GM19043 (cell line): ENCODE results near the gene GDPD3.
A peak's percentile ranks its signal among the peaks of the same experiment; 100 is the strongest.

Source experiments
- ATAC-seq: cut with Tn5 transposase; IDR thresholded peaks from one replicate; pipeline ENCODE4 v1.9.1; 2021; ENCODE audit warnings: low read depth; ENCODE audit not compliant: unreplicated experiment

GDPD3 gene

DNA sequence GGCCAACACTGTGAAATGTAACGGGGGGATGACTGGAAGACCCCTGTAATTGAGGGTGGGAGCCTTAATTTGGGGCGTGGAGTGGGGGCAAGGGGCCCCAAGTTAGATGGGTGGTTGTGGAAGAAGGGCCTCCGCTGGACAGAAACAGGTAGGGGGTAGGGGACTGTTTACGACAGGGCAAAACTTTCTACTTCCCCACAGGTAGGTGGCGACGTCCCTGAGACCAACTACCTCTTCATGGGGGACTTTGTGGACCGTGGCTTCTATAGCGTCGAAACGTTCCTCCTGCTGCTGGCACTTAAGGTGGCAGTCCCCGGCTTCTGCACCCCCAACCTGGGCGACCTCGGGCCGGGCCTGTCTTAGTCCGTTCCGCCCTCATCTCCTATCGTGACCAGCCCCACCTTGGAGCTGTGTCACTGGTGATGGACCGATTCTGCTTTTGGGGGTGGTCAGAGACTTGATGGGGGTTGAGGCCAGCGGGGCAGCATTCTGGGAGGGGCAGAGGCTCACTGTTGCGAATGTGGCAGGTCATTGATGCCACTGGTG lies 30.7 kb downstream of the GDPD3 start:
- no peak for ATAC-seq

DNA sequence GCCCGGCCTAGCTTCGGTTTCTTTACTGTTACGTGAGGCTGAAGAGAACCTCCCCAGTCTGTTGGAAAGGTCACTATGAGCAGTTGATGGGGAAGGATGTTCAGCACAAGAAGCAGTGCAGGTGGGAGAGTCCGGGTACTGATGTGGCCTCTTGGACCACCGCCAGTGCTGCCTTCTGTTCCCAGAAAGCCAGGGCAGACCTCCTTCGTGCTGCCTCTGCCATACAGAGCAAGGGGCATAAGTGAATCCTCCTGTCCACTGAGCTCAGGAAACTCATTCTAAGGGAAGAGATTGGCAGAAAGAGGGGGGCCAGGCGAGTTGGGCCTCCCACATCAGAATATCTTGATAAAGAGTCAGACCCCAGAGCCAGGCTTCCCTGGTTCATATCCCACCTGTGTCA lies 33.9 kb downstream of the GDPD3 start:
- ATAC-seq = no peak

DNA sequence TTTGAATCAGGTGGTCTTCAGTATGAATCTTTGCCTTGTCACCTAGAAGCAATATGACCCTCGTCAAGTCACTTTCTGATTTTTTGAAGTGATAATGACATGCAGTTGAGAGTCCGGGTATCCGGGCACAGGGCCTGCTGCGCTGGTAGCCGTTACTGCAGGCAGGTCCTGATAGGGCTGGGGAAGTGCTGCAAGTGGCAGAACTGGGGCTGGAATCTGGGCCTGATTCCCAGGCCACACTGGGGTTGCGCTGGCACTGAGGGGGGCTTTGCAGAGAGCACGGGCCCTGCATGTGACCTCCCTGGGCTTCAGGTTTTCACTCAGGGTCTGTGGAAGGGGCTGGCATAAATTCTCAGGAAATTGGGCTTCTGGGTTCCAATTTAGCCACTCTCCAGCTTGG lies 34.6 kb downstream of the GDPD3 start:
- no peak for ATAC-seq

DNA sequence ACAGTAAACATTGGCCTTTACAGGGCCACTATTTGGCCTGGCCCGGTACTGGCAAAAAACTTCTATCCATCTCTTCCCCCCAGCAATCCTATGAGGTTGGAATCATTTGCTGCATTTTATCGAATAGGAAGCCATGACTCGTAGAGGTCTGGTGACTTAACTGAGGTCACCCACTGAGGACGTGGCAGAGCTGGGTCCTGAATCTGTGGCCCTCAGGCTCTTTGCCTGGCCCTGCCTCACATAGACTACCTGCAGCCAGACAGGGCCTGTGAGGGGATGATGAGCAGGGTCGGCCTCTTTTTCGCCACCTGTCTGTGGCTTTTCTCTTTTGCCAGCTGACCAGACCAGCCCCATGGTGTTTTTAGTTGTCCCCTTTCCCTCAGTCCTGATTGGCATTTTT lies 35.7 kb downstream of the GDPD3 start:
- no peak for ATAC-seq

DNA sequence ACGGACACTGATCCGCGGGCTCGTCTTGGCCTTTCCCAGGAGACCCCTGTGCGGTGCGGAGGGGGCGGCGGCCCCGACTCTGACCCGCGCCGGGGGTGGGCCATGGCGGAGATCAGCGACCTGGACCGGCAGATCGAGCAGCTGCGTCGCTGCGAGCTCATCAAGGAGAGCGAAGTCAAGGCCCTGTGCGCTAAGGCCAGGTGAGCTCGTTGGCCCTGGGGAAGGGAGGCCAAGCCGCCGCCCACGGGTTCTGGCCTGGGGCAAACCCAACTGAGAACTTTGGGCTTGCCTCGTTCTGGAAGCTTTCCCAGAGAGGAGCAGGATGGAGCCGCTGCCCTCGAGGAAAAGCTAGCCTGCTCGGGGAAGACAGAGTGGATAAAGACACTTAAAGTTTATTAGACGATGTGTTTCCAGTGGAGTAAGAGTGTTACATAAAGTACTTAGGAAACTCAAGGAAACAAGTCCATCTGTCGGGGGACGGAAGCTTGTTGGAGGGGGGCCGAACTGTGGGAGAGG lies 37.0 kb downstream of the GDPD3 start:
- no peak for ATAC-seq

DNA sequence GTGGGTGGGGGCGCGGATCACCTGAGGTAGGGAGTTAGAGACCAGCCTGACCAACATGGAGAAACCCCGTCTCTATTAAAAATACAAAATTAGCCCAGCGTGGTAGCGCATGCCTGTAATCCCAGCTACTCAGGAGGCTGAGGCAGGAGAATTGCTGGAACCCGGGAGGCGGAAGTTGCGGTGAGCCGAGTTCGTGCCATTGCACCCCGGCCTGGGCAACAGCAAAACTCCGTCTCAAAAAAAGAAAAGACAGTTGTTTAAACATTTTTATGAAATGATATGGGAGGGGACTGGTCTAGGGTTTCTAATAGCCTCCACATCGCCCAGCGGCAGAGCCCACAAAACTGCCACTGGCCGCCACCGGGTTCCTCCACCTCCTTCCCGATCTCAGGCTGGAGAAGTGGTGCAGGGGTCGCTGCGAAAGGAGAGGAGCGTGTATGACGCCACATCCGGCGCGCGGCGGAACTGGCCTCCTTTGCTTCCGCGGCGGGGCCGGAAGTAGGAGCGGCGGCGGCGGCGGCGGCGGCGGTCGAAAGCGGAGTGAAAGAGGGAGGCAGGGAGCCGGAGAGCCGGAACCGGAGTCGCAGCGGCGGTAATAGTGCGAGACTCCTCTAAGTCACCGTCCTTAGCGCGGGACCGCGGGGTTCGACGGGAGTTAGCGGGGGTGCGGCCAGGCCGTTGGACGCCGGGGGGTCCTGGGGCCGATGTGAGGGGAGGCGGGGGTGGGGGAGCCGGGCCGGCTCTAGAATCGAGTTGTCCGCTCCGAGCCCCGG lies 37.6 kb downstream of the GDPD3 start, which contains the start of gene PPP4C:
PPP4C (plus strand) TSS at position 492 of the 773 bp plus-strand sequence. CDS start 384 bp downstream, outside the sequence.
- no peak for ATAC-seq

DNA sequence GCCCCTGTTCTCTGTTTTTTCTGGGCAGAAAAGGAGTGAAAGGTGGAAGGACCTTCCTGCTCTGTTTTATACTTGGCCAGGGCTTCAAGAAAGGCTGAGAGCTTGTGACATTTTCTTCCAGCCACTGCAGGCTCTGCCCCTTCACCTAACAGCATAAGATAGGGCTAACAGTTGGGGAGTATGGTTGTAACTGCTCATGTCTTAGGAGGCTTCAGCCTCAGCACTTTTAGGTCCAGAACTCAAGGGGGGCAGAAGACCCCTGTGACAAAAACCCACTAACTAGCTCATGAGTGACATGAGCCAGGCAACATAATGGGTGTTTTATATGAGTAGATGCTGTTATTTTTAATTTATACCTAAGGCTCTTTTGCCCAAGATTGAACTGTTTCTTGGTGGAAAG lies 42.8 kb downstream of the GDPD3 start:
- no peak for ATAC-seq

DNA sequence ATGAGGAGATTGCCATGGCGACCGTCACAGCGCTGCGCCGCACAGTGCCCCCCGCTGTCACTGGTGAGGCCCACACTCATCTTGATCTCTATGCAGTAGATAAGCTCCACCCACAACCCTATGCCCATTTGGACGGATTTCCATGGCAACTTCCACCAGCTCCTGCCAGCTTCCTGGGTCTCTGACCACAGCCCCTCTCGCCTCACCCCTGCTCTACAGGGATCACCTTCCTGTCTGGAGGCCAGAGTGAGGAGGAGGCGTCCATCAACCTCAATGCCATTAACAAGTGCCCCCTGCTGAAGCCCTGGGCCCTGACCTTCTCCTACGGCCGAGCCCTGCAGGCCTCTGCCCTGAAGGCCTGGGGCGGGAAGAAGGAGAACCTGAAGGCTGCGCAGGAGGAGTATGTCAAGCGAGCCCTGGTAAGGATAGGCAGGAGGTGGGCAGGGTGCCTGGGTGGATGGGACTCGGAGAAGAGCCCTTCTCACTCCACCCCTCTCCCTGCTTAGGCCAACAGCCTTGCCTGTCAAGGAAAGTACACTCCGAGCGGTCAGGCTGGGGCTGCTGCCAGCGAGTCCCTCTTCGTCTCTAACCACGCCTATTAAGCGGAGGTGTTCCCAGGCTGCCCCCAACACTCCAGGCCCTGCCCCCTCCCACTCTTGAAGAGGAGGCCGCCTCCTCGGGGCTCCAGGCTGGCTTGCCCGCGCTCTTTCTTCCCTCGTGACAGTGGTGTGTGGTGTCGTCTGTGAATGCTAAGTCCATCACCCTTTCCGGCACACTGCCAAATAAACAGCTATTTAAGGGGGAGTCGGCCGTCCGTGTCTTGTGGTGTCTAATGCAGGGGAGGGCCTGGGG lies 43.5 kb downstream of the GDPD3 start:
- ATAC-seq = no peak

DNA sequence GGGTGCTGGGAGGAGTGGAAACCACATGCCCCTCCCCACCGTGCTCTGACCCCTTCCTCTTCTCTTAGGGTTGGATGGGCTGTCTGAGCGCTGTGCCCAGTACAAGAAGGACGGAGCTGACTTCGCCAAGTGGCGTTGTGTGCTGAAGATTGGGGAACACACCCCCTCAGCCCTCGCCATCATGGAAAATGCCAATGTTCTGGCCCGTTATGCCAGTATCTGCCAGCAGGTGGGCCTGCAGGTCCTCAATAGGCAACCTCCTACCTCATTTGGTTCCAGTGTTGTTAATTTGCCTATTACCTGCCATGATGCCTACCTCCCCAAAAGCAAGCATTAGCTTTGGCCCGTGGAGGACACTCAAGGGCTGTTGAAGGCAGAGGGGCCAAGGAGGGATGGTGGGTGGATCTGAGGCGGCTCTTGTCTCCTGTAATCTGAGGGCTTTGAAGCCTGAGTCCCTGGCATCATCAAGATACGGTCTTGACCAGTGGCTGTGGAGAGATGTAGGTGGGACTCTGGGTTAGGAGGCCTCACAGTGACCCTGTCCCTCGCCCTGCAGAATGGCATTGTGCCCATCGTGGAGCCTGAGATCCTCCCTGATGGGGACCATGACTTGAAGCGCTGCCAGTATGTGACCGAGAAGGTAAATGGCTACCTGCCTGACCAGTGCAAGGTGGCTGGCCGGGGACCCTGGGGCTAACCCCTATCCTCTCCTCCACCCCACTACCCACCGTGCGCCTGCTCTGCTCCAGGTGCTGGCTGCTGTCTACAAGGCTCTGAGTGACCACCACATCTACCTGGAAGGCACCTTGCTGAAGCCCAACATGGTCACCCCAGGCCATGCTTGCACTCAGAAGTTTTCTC lies 44.4 kb downstream of the GDPD3 start:
- ATAC-seq = no peak

DNA sequence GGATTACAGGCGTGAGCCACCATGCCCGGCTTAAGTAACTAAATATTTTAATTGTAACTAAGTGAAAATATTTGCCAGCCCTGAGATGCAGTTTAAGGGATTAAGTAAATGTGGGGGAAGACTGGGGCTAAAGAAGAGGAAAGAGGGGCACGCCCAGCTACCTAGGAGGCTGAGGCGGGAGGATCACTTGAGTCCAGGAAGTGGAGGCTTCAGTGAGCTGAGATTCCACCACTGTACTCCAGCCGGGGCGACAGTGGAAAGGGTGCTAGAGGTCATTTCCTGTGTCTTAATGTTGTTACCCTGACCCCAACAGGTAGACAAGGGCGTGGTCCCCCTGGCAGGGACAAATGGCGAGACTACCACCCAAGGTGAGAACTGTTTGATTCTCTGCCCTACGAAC lies 45.0 kb downstream of the GDPD3 start:
- no peak for ATAC-seq

DNA sequence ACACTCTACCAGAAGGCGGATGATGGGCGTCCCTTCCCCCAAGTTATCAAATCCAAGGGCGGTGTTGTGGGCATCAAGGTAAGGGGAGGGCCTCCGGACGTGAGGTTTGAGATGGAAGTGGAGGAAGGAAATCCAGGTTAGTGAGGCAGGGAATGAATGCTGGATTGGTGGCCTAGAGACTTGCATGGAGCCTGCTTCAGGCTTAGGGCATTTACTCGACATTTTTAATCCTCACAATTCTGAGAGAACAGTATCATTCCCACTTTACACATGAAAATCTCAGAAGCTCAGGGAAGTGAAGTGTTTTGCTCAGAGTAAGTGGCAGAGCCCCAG lies 45.8 kb downstream of the GDPD3 start:
- no peak for ATAC-seq

DNA sequence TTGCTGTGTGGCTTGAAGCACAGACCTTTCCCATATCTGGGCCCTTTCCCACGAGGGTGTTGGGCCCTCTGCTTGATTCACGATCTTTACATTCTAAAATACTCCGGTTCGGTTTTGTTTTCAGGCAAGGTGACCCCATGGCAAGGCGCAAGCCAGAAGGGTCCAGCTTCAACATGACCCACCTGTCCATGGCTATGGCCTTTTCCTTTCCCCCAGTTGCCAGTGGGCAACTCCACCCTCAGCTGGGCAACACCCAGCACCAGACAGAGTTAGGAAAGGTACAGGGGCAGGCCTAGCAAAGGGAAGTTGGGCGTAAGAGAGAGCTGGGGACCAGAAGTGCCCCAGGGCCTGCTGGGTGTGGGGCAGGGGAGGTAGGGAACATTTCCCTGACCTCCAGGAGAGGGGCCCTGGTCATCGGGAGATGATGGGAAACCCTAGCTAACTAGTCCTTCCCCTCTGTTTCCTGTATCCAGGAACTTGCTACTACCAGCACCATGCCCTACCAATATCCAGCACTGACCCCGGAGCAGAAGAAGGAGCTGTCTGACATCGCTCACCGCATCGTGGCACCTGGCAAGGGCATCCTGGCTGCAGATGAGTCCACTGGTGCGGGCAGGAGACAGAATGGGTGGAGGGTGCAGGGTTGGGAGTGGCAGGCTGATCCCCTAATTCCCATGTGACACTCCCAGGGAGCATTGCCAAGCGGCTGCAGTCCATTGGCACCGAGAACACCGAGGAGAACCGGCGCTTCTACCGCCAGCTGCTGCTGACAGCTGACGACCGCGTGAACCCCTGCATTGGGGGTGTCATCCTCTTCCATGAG lies 46.4 kb downstream of the GDPD3 start:
- ATAC-seq = no peak

DNA sequence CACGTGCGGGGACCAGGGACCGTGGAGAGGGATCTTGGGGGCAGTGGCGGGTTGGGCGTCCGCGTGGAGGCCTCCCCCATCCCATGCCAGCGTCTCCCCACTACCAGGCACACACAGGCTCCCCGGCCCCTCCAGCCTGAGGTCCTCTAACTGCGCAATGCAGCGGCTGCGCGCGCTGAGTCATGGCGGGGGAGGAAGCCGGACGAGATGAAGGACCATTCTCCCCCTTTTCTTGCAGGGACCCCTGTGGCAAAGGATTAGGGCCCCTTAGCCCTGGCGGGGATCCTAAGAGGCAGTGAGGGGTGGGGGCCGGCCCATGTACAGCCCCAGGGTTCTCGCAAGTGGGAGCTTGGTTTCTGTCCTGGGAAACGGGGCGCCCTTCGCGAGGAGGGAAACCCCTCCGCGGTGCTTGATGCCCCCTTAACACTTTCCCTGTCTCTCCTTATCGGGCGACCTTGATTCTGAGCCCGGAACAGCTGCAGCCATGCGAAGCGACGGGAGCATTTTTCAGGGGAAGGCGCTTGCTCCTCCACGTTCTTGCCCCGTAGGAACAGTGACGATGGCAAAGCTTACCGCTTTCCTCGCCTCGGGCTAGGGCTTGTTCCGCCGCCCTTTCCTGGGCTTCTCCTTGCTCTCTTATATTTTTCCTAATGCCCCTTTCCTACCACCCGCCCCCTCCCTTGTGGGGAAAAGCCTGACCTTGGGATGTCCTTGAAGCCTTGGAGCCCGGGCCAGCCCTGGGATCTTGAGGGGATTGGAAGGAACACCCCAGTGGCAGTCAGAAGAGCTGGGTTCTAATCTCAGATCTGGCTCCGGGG lies 47.2 kb downstream of the GDPD3 start:
- ATAC-seq = no peak

DNA sequence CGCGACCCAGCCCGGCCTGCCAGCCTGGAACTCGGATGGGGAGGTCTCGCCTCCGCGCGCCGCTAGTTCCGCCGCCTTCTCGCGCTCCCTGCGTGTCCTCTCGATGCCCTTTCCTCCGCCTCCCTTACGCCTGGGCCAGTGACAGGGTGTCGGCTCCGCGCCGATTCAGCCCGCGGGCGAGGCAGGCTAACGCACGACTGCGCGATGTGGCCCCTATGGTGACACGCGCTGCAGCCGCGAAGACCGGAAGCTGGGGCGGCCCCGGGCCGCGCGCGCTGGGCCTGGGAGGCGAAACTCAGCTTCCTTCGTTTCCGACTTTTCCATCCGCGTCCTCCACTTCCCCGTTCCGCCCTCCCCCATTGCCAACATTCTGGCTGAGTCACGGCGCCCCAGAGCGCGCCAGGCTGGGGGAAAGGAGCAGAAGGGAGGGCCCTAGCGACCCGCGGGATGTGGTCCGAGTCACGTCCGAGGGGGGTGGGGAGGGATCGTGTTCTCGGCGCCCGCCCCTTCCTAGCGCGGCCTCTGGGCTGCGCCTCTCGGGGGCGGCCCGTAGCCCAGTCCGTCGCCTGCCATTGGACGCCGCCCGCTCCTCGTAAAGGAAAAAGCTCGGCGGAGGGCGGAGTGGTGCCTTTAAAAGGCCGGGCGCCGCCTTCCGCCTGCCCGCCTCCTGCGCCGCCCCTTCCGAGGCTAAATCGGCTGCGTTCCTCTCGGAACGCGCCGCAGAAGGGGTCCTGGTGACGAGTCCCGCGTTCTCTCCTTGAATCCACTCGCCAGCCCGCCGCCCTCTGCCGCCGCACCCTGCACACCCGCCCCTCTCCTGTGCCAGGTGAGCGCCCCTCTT lies 48.0 kb downstream of the GDPD3 start, which contains the start of gene ALDOA:
ALDOA (plus strand) TSS at position 659 of the 841 bp plus-strand sequence. CDS start 1,138 bp downstream, outside the sequence.
- ATAC-seq = peak; percentile 75

DNA sequence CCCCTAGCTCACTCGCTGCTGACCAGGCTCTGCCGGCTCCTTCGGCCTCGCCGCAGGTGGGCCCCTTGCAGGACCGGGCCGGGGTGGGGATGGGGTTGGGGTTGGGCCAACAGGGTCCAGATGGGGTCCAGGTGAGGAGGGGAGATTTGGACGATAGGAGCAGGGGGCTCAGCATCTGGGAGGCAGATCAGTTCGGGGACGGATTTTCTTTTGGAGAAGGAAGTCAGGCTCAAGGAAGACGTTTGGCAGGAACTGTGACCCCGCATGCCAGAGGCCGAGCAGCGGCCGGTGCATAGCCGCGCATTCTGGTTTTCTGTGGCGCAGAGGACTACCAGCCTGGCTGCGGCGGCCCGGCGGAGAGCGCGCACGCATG lies 48.6 kb downstream of the GDPD3 start:
- ATAC-seq = no peak

DNA sequence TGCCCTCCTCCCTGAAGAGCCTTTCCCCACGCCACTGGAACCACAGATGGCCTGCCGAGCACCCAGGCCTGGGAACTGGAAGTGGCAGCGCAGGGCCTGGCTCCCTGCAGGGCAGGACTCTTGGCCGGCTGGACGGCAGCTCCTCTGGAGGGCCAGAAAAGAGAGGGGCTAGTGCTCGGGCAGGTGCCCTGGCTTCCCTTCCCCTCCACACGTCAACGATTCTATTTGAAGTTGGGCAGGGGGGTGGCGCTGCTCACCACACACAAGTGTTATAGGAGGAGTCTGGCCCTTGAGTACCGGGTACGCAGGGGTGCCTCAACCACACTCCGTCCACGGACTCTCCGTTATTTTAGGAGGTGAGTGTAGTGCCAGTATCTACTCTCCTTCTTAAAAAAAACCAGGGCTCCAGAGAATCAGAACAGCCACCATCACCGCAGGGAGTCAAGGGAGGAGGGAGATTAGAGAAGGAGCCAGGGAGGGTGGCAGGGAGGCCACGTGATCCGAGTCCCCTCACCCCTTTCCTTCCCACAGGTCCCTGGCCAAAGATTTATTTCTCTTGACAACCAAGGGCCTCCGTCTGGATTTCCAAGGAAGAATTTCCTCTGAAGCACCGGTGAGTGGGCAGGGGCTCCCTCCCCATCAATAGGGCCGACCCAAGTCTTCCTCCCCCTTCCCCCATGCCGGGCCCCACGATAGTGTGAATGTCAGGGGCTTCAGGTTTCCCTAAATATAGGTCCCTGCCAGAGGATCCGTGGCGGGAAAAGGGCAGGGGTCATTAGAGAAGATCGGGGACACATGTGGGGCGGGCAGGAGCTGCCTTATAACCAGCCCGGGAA lies 49.2 kb downstream of the GDPD3 start:
- ATAC-seq = no peak
